ENCODE measurements around the gene SUSD2.
"Not testable (repeated sequence)": the region's sequence is repeated elsewhere in the genome, so short reads cannot be mapped to it uniquely, and the experiment has no call there.

DNA sequence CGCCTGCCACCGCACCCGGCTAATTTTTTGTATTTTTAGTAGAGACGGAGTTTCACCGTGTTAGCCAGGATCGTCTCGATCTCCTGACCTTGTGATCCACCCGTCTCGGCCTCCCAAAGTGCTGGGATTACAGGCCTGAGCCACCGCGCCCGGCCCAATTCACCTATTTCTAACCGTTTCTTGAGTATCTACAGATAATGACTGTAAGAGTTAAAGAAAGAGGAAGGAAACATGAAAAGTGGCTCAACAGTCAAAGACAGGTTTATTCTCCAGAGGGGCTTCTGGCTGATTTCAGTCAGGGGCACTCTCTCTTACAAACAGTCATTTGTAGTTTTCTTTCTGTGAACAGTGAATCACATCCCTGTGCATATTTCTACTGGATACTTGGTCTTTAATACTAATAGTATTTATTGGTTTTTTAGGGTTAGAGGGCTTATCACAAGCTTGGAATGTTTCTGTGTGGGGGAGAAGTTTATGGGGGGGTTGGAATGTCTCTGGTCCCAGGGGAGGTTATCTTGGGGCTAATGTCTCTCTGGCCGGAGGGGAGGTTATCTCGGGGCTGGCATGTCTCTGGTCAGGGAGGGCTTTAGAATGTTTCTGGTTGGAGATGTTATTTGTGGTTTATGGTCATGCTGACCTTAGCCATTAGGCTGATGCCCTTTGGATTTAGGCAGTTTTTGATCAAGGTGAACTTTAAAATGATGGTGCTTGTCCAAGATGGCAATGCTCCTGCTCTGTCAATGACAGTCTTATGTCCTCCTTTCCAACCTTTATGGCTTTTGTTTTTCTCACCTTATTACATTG lies 25.4 kb downstream of the SUSD2 start:
- not testable (repeated sequence) for TF ChIP-seq EZH2phosphoT487 (IDR thresholded peaks at IDR 0.05; ENCODE audit: borderline replicate concordance, low read length)
- TF ChIP-seq, protein P1, sequence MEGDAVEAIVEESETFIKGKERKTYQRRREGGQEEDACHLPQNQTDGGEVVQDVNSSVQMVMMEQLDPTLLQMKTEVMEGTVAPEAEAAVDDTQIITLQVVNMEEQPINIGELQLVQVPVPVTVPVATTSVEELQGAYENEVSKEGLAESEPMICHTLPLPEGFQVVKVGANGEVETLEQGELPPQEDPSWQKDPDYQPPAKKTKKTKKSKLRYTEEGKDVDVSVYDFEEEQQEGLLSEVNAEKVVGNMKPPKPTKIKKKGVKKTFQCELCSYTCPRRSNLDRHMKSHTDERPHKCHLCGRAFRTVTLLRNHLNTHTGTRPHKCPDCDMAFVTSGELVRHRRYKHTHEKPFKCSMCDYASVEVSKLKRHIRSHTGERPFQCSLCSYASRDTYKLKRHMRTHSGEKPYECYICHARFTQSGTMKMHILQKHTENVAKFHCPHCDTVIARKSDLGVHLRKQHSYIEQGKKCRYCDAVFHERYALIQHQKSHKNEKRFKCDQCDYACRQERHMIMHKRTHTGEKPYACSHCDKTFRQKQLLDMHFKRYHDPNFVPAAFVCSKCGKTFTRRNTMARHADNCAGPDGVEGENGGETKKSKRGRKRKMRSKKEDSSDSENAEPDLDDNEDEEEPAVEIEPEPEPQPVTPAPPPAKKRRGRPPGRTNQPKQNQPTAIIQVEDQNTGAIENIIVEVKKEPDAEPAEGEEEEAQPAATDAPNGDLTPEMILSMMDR (IDR thresholded peaks at IDR 0.05; ENCODE audit: low read depth, low read length, poor library complexity, severe bottlenecking), result not testable (repeated sequence)
